ENCODE measurements around the gene EDDM13.

The EDDM13 gene

DNA sequence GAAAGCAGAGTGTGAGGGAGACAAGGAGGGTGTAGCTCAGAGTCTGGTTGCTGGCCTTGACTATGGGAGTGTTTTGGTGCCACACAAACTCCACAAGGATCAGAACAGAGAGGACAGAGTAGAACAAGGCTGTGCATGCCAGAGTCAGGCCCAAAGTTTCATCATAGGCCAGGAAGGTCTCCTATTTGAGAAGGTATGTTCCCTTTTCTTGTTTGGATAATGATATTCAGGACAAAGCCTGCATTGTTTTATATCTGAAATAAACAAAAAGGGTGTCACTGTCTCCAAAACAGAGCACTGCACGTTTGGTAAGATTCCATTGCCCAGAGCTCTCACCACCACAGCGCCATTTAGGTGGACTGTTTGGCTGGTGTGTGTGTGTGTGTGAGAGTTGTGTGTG lies 45.2 kb downstream of the EDDM13 start:
- peaks cover 4% of the 10 kb centered on the region for H3K4me1 ChIP-seq (ENCODE audit: control insufficient read depth, low read depth, low read length)
- H3K79me2 ChIP-seq (ENCODE audit: control insufficient read depth, insufficient read depth, low read length): no peaks in the 10 kb centered on the region
- no peaks in the 10 kb centered on the region for H3K36me3 ChIP-seq (ENCODE audit: control insufficient read depth, insufficient read depth, low read length)
- DNase-seq: no peak
- no peak overlapping the region for H2AK5ac ChIP-seq (ENCODE audit: low read length)
- H3K4me3 ChIP-seq (ENCODE audit: low read length): no peak overlapping the region
- H4K8ac ChIP-seq (ENCODE audit: low read depth, low read length): no peak overlapping the region
- H3K56ac ChIP-seq (ENCODE audit: low read length): no peak overlapping the region
- no peaks in the 10 kb centered on the region for H3K79me1 ChIP-seq (ENCODE audit: low read length)
- H3K27me3 ChIP-seq (ENCODE audit: insufficient read depth, low read length, poor library complexity): no peaks in the 10 kb centered on the region
- no peak overlapping the region for H2BK15ac ChIP-seq (replicated peaks; ENCODE audit: low read depth)
- no peak overlapping the region for H3K9ac ChIP-seq (ENCODE audit: low read length)
- H2BK120ac ChIP-seq (ENCODE audit: low read depth, low read length): no peak overlapping the region
- H4K5ac ChIP-seq (ENCODE audit: low read length): no peak overlapping the region
- H3K4ac ChIP-seq (ENCODE audit: low read depth, low read length): no peak overlapping the region
- no peak overlapping the region for H3K4me2 ChIP-seq (ENCODE audit: low read length)
- H2BK5ac ChIP-seq (ENCODE audit: low read length): no peak overlapping the region
- no CpG with 5 or more reads among the region's 2 CpGs for WGBS (ENCODE audit: extremely low coverage, insufficient coverage, low lambda C conversion rate)
- no peak overlapping the region for H3K18ac ChIP-seq (ENCODE audit: low read length)
- H3K27ac ChIP-seq (ENCODE audit: low read depth, low read length): no peak overlapping the region
- H3K23ac ChIP-seq (ENCODE audit: low read length): no peak overlapping the region

GRCh38 chr19:56319991-56320390 lies 47.4 kb downstream of the EDDM13 start:
- no peak overlapping the region for H3K4me3 ChIP-seq (ENCODE audit: low read length)
- no peak overlapping the region for H4K8ac ChIP-seq (ENCODE audit: low read depth, low read length)
- no peak overlapping the region for H3K23ac ChIP-seq (ENCODE audit: low read length)
- no peak overlapping the region for H3K56ac ChIP-seq (ENCODE audit: low read length)
- no CpG with 5 or more reads among the region's 3 CpGs for WGBS (ENCODE audit: extremely low coverage, insufficient coverage, low lambda C conversion rate)
- H3K4me1 ChIP-seq (ENCODE audit: control insufficient read depth, low read depth, low read length): peaks cover 4% of the 10 kb centered on the region
- no peaks in the 10 kb centered on the region for H3K79me1 ChIP-seq (ENCODE audit: low read length)
- no peak overlapping the region for H2AK5ac ChIP-seq (ENCODE audit: low read length)
- no peak overlapping the region for H3K27ac ChIP-seq (ENCODE audit: low read depth, low read length)
- H2BK5ac ChIP-seq (ENCODE audit: low read length): no peak overlapping the region
- H2BK15ac ChIP-seq (replicated peaks; ENCODE audit: low read depth): no peak overlapping the region
- no peaks in the 10 kb centered on the region for H3K27me3 ChIP-seq (ENCODE audit: insufficient read depth, low read length, poor library complexity)
- no peak overlapping the region for H3K18ac ChIP-seq (ENCODE audit: low read length)
- no peak overlapping the region for H3K4ac ChIP-seq (ENCODE audit: low read depth, low read length)
- DNase-seq: no peak
- no peak overlapping the region for H2BK120ac ChIP-seq (ENCODE audit: low read depth, low read length)
- no peaks in the 10 kb centered on the region for H3K79me2 ChIP-seq (ENCODE audit: control insufficient read depth, insufficient read depth, low read length)
- no peak overlapping the region for H3K4me2 ChIP-seq (ENCODE audit: low read length)
- H4K5ac ChIP-seq (ENCODE audit: low read length): no peak overlapping the region
- no peaks in the 10 kb centered on the region for H3K36me3 ChIP-seq (ENCODE audit: control insufficient read depth, insufficient read depth, low read length)
- H3K9ac ChIP-seq (ENCODE audit: low read length): no peak overlapping the region

DNA sequence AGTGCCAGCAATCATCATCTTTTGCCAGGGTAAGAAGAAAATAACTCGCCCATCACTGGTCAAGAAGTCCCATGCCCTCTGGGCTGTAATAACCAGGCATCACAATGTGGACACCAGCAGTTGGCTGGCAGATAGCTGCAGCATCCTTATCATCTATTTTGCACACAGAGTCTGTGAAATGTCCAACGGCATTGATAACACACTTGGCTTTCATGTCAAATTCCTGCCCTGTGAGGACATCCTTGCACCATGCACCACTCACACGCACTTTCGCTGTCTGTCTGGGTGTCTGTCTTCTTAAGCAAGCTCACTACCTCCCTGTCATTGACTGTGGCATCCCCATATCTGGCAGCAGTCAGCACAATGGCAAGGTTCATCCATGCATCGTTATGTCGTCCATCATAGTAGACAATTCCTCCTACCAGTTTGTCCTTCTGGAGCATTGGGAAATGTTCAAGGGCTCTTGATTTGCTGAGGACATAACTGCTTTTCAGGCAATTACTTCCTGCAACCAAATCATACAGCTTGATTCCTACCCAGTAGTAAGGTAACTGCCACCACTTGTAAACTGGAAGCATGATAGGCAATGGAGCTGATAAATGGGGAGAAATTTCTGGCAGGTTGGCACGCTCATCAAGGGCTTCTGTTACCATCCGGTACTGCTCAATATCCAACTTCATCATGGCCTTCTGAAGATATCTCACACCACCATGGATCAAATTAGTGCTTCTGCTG lies 48.9 kb downstream of the EDDM13 start:
- Histone ChIP-seq H2BK15ac (replicated peaks; ENCODE audit: low read depth) (no peak overlapping the region), H3K56ac (ENCODE audit: low read length) (no peak overlapping the region), H2BK5ac (ENCODE audit: low read length) (no peak overlapping the region), H3K79me2 (ENCODE audit: control insufficient read depth, insufficient read depth, low read length) (no peaks in the 10 kb centered on the region), H3K27me3 (ENCODE audit: insufficient read depth, low read length, poor library complexity) (no peaks in the 10 kb centered on the region), H2BK120ac (ENCODE audit: low read depth, low read length) (no peak overlapping the region), H3K4me1 (ENCODE audit: control insufficient read depth, low read depth, low read length) (no peaks in the 10 kb centered on the region), H3K18ac (ENCODE audit: low read length) (no peak overlapping the region), H3K4me3 (ENCODE audit: low read length) (no peak overlapping the region), H4K5ac (ENCODE audit: low read length) (no peak overlapping the region), H3K9ac (ENCODE audit: low read length) (no peak overlapping the region), H2AK5ac (ENCODE audit: low read length) (no peak overlapping the region), H3K79me1 (ENCODE audit: low read length) (no peaks in the 10 kb centered on the region), H3K36me3 (ENCODE audit: control insufficient read depth, insufficient read depth, low read length) (no peaks in the 10 kb centered on the region), H3K23ac (ENCODE audit: low read length) (no peak overlapping the region), H3K27ac (ENCODE audit: low read depth, low read length) (no peak overlapping the region), H4K8ac (ENCODE audit: low read depth, low read length) (no peak overlapping the region), H3K4me2 (ENCODE audit: low read length) (no peak overlapping the region), H3K4ac (ENCODE audit: low read depth, low read length) (no peak overlapping the region)
- no CpG with 5 or more reads among the region's 8 CpGs for WGBS (ENCODE audit: extremely low coverage, insufficient coverage, low lambda C conversion rate)
- no peak for DNase-seq

DNA sequence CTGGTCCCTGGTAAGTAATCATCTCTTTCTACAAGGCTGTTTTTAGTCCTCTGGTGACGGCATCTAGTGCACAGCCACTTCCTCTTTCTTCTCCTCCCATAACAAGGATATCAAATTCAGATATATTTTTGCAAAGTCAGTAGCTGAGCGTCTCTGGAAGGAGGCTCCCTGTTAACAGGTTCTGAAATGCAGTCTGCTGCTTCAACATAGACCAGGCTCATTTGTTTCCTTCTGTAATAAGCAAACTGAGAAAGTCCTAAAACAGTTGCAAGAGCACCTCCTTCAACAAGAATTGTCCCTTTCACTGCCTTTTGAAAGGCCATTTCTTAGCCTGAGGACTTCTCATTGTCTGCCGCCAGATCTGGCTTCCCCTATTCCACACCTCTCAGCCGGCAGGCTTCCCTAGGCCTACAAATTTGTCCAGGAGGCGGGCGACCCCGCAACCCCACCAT lies 49.5 kb downstream of the EDDM13 start:
- Histone ChIP-seq H3K4me1 (ENCODE audit: control insufficient read depth, low read depth, low read length) (no peaks in the 10 kb centered on the region), H3K79me1 (ENCODE audit: low read length) (no peaks in the 10 kb centered on the region)
- no peak for DNase-seq

DNA sequence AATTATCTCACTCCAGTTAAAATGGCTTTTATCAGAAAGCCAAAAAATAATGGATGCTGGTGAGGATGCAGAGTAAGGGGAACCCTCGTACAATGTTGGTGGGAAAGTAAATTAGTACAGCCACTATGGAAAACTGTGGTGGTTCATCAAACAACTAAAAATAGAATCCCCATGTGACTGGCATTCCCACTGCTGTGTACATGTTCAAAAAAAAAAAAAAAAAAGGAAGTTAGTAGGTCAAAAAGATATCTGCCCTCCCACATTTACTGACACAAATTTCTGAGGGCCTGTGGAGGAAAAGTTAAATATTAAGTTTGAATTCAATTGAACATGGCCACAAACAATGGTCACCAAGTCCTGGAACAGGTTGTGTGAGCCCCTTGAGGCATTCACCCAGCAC lies 51.9 kb downstream of the EDDM13 start:
- H4K8ac ChIP-seq (ENCODE audit: low read depth, low read length): no peak overlapping the region
- H3K27ac ChIP-seq (ENCODE audit: low read depth, low read length): no peak overlapping the region
- no peak overlapping the region for H2AK5ac ChIP-seq (ENCODE audit: low read length)
- H3K9ac ChIP-seq (ENCODE audit: low read length): no peak overlapping the region
- H3K79me2 ChIP-seq (ENCODE audit: control insufficient read depth, insufficient read depth, low read length): no peaks in the 10 kb centered on the region
- no peak overlapping the region for H2BK120ac ChIP-seq (ENCODE audit: low read depth, low read length)
- no peak overlapping the region for H4K5ac ChIP-seq (ENCODE audit: low read length)
- H3K4me1 ChIP-seq (ENCODE audit: control insufficient read depth, low read depth, low read length): no peaks in the 10 kb centered on the region
- H3K79me1 ChIP-seq (ENCODE audit: low read length): no peaks in the 10 kb centered on the region
- H2BK5ac ChIP-seq (ENCODE audit: low read length): no peak overlapping the region
- H3K36me3 ChIP-seq (ENCODE audit: control insufficient read depth, insufficient read depth, low read length): no peaks in the 10 kb centered on the region
- DNase-seq: no peak
- no peak overlapping the region for H3K23ac ChIP-seq (ENCODE audit: low read length)
- no peak overlapping the region for H3K18ac ChIP-seq (ENCODE audit: low read length)
- no peak overlapping the region for H3K4ac ChIP-seq (ENCODE audit: low read depth, low read length)
- H2BK15ac ChIP-seq (replicated peaks; ENCODE audit: low read depth): no peak overlapping the region
- no peaks in the 10 kb centered on the region for H3K27me3 ChIP-seq (ENCODE audit: insufficient read depth, low read length, poor library complexity)
- no CpG with 5 or more reads among the region's 1 CpG for WGBS (ENCODE audit: extremely low coverage, insufficient coverage, low lambda C conversion rate)
- H3K56ac ChIP-seq (ENCODE audit: low read length): no peak overlapping the region
- no peak overlapping the region for H3K4me3 ChIP-seq (ENCODE audit: low read length)
- H3K4me2 ChIP-seq (ENCODE audit: low read length): no peak overlapping the region

More for the DNA sequence above, 49.5 kb downstream of the EDDM13 start:
- no peak overlapping the region for H3K18ac ChIP-seq (ENCODE audit: low read length)
- no CpG with 5 or more reads among the region's 7 CpGs for WGBS (ENCODE audit: extremely low coverage, insufficient coverage, low lambda C conversion rate)
- H2BK5ac ChIP-seq (ENCODE audit: low read length): no peak overlapping the region
- H4K5ac ChIP-seq (ENCODE audit: low read length): no peak overlapping the region
- no peak overlapping the region for H3K4me3 ChIP-seq (ENCODE audit: low read length)
- no peak overlapping the region for H3K23ac ChIP-seq (ENCODE audit: low read length)
- no peaks in the 10 kb centered on the region for H3K79me2 ChIP-seq (ENCODE audit: control insufficient read depth, insufficient read depth, low read length)
- H3K36me3 ChIP-seq (ENCODE audit: control insufficient read depth, insufficient read depth, low read length): no peaks in the 10 kb centered on the region
- H3K9ac ChIP-seq (ENCODE audit: low read length): no peak overlapping the region
- no peak overlapping the region for H4K8ac ChIP-seq (ENCODE audit: low read depth, low read length)
- no peak overlapping the region for H2AK5ac ChIP-seq (ENCODE audit: low read length)
- H3K27me3 ChIP-seq (ENCODE audit: insufficient read depth, low read length, poor library complexity): no peaks in the 10 kb centered on the region
- no peak overlapping the region for H2BK15ac ChIP-seq (replicated peaks; ENCODE audit: low read depth)
- H3K56ac ChIP-seq (ENCODE audit: low read length): no peak overlapping the region
- H2BK120ac ChIP-seq (ENCODE audit: low read depth, low read length): no peak overlapping the region
- H3K4me2 ChIP-seq (ENCODE audit: low read length): no peak overlapping the region
- no peak overlapping the region for H3K4ac ChIP-seq (ENCODE audit: low read depth, low read length)
- no peak overlapping the region for H3K27ac ChIP-seq (ENCODE audit: low read depth, low read length)

GRCh38 chr19:56332695-56333094 lies 60.1 kb downstream of the EDDM13 start:
- Histone ChIP-seq H3K79me1 (ENCODE audit: low read length) (no peaks in the 10 kb centered on the region), H3K4me2 (ENCODE audit: low read length) (no peak overlapping the region), H3K23ac (ENCODE audit: low read length) (no peak overlapping the region), H3K36me3 (ENCODE audit: control insufficient read depth, insufficient read depth, low read length) (no peaks in the 10 kb centered on the region), H3K9ac (ENCODE audit: low read length) (no peak overlapping the region), H4K8ac (ENCODE audit: low read depth, low read length) (no peak overlapping the region), H3K4me1 (ENCODE audit: control insufficient read depth, low read depth, low read length) (no peaks in the 10 kb centered on the region), H3K4ac (ENCODE audit: low read depth, low read length) (no peak overlapping the region), H3K4me3 (ENCODE audit: low read length) (no peak overlapping the region), H3K79me2 (ENCODE audit: control insufficient read depth, insufficient read depth, low read length) (no peaks in the 10 kb centered on the region), H2BK5ac (ENCODE audit: low read length) (no peak overlapping the region), H2BK120ac (ENCODE audit: low read depth, low read length) (no peak overlapping the region), H2BK15ac (replicated peaks; ENCODE audit: low read depth) (no peak overlapping the region), H3K27me3 (ENCODE audit: insufficient read depth, low read length, poor library complexity) (no peaks in the 10 kb centered on the region), H4K5ac (ENCODE audit: low read length) (no peak overlapping the region), H2AK5ac (ENCODE audit: low read length) (no peak overlapping the region), H3K18ac (ENCODE audit: low read length) (no peak overlapping the region), H3K56ac (ENCODE audit: low read length) (no peak overlapping the region), H3K27ac (ENCODE audit: low read depth, low read length) (no peak overlapping the region)
- no peak for DNase-seq
